NCI-H748 (cell line): Measurements from ENCODE around the gene CDSN.

ENCODE experiments used
- DNase-seq: peaks from one replicate; lab custom pipeline; 2025; ENCODE audit not compliant: unreplicated experiment; lab: John Stamatoyannopoulos, UW

Gene CDSN

GRCh38 chr6:31121131-31121790, 1.0 kb upstream of the CDSN start:
- DNase-seq, result no peak

GRCh38 chr6:31118178-31118577, 2.1 kb downstream of the CDSN start:
- no peak for DNase-seq

- DNase-seq, result no peak
These were observed 3.4 kb downstream of the CDSN start for GRCh38 chr6:31116661-31117385.

GRCh38 chr6:31115941-31116560, 4.2 kb downstream of the CDSN start:
- no peak for DNase-seq

- no peak for DNase-seq
These were observed 5.0 kb downstream of the CDSN start for GRCh38 chr6:31114970-31115849.

- no peak for DNase-seq
These were observed 5.7 kb downstream of the CDSN start, which contains the start of gene PSORS1C1 for GRCh38 chr6:31114541-31114878. PSORS1C1 (plus strand) TSS chr6:31114800; CDS start chr6:31129633, 14,833 bp downstream.

GRCh38 chr6:31113861-31114540, 6.2 kb downstream of the CDSN start:
- DNase-seq, result no peak

GRCh38 chr6:31112478-31112877, 7.8 kb downstream of the CDSN start, which contains the start of gene C6orf15:
C6orf15 (minus strand) TSS chr6:31112575; CDS start chr6:31112555, 20 bp downstream.
- no peak for DNase-seq

GRCh38 chr6:31111712-31112111, 8.5 kb downstream of the CDSN start:
- DNase-seq, result no peak

GRCh38 chr6:31110825-31111582, 9.2 kb downstream of the CDSN start:
- DNase-seq, result no peak

- no peak for DNase-seq
These were observed 13.2 kb downstream of the CDSN start for GRCh38 chr6:31107052-31107451.

GRCh38 chr6:31103136-31103535, 17.1 kb downstream of the CDSN start:
- DNase-seq, result no peak

GRCh38 chr6:31098449-31098938, 21.8 kb downstream of the CDSN start:
- DNase-seq, result no peak

GRCh38 chr6:31096656-31097055, 23.6 kb downstream of the CDSN start:
- no peak for DNase-seq

- no peak for DNase-seq
These were observed 24.0 kb downstream of the CDSN start for GRCh38 chr6:31096215-31096614.

GRCh38 chr6:31094389-31094881, 25.8 kb downstream of the CDSN start:
- no peak for DNase-seq

GRCh38 chr6:31092769-31093505, 27.3 kb downstream of the CDSN start:
- no peak for DNase-seq

GRCh38 chr6:31092238-31092637, 28.0 kb downstream of the CDSN start:
- no peak for DNase-seq

- no peak for DNase-seq
These were observed 28.6 kb downstream of the CDSN start for GRCh38 chr6:31091680-31092079.
